Uterus (tissue), 2 donors: ENCODE measurements around the gene MSI1.

Experiments used
- CTCF ChIP-seq, 4 experiments: fragments of 200-600 bp in 2 of 4; fragments of 450-650 bp in 2 of 4; sonication (generic) in 2 of 4; IDR thresholded peaks; one replicate each; pipeline ENCODE4 v1.5.1; 2016 to 2019; ENCODE audit warnings: antibody characterized with exemption in 4 of 4, mild to moderate bottlenecking in 2 of 4, moderate library complexity in 1 of 4
- POLR2A ChIP-seq, 2 donors: fragments of 450-650 bp; IDR thresholded peaks; one replicate each; pipeline ENCODE4 v1.6.1; 2016; ENCODE audit warnings: antibody characterized with exemption in 2 of 2, mild to moderate bottlenecking in 1 of 2, moderate library complexity in 1 of 2

GRCh38 chr12:120404271-120404670 is 35.3 kb upstream of the MSI1 start:
- no peak for TF ChIP-seq CTCF (IDR thresholded peaks at IDR 0.05)
- TF ChIP-seq POLR2A (IDR thresholded peaks at IDR 0.05): no peak
